GM10266 (cell line): ENCODE measurements around the gene OVCH1.

Source experiments
- DNase-seq: peaks from one replicate; pipeline ENCODE4 v3.0.0; 2012; ENCODE audit errors: extremely low spot score
- TF ChIP-seq, protein P1 (sequence below): IDR thresholded peaks from 2 replicates; pipeline ENCODE4 v1.5.1; 2012; ENCODE audit warnings: mild to moderate bottlenecking, low read depth; ENCODE audit not compliant: control insufficient read depth, insufficient read depth; ENCODE audit errors: missing control alignments

The OVCH1 gene

DNA sequence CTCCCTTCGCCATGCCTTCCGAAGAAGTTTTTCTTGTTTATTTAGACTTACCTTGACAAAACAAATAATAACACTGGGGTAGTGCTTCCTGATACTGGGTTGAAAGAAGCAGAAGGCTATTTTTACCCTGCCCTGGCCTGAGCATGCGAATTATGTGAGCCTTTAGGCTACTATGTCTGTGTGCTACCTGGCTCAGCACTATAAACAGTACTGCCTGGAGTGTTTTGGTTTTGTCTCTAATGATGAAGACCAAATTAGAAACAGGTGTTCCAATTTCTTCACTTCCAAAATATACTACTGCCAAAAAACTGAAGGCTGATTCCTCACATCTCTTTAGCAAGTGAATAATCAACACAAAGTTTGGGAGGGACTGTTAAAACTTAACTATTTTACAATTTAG, 7.6 kb upstream of the OVCH1 start:
- TF ChIP-seq, protein P1, sequence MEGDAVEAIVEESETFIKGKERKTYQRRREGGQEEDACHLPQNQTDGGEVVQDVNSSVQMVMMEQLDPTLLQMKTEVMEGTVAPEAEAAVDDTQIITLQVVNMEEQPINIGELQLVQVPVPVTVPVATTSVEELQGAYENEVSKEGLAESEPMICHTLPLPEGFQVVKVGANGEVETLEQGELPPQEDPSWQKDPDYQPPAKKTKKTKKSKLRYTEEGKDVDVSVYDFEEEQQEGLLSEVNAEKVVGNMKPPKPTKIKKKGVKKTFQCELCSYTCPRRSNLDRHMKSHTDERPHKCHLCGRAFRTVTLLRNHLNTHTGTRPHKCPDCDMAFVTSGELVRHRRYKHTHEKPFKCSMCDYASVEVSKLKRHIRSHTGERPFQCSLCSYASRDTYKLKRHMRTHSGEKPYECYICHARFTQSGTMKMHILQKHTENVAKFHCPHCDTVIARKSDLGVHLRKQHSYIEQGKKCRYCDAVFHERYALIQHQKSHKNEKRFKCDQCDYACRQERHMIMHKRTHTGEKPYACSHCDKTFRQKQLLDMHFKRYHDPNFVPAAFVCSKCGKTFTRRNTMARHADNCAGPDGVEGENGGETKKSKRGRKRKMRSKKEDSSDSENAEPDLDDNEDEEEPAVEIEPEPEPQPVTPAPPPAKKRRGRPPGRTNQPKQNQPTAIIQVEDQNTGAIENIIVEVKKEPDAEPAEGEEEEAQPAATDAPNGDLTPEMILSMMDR, result no peak
- no peak for DNase-seq

DNA sequence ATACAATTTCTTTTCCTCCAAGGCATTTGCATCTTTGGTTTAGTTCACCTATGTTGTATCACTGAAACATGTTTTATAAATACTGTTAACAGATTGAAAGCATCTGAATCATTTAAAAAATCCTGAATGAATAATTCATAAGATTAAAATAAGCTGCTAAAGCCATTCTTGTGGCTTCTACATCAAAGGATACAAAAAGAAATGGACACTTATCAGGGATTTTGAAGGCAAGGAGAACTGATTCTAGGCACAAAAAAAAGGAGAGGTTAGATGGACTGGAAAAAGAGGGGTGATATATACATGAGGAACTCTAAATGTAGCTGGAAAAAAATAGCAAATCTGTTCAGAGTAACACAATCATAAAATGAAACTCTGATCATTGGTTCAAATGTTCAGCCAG, 5.8 kb upstream of the OVCH1 start:
- TF ChIP-seq, protein P1, result no peak
- DNase-seq, result no peak

DNA sequence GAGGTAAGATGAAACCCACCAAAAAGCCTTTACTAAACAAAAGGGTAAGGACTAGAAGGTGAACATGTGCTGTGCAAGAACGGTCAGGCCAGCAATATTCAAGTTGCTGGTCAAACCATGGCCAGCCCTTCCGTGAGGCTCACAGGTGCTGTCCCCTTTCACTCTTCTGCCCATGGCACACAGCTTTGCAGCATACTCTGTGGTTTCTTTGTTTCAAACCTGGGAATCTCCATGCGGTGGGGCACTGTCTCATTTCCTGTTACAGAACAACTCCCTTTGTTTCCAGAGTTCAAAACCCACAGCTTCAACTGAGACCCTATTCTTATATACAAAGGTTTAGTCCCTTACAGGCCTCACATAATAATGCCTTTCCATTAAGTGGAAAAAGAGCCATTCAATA, 1.7 kb upstream of the OVCH1 start:
- DNase-seq, result no peak
- TF ChIP-seq, protein P1, result no peak

DNA sequence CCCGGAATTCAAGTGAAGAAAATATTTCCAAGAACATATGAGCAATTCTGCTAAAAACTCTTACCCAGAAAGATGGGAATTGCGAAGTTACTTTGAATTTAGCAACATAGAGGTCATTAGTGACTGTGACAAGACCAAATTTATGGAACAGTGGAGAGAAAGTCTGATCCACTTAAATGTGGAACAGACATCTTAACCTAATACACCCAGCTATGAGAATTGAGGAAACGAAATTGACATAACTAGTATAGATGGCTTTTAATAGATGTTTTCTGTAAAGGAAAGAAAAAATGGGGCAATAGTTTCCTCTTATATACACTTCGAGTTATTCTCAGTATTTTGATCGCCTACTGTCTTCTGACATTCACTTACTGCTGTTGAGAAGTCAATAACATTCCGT, 4.6 kb downstream of the OVCH1 start:
- TF ChIP-seq, protein P1, result no peak
- DNase-seq, result no peak

DNA sequence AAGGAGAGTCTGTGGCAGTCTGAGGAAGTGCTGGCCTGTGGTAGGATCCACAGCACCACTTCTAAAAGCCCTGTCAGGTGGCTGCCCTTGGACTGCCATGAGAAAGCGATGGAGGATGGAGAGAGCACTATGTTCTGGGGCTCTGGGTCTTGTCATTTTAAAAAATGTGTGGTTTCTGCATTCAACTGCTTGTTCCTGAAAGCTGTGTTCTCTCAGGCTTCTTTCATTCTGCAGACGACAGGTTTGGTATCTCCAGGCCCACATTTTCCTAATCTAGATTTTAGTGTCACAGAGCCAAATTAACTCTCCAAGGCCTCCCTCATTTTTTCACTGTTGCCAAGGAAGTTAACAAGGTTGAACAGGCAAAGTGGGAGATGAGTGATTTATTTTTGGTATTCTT, 10.5 kb downstream of the OVCH1 start:
- TF ChIP-seq, protein P1, result no peak
- no peak for DNase-seq

DNA sequence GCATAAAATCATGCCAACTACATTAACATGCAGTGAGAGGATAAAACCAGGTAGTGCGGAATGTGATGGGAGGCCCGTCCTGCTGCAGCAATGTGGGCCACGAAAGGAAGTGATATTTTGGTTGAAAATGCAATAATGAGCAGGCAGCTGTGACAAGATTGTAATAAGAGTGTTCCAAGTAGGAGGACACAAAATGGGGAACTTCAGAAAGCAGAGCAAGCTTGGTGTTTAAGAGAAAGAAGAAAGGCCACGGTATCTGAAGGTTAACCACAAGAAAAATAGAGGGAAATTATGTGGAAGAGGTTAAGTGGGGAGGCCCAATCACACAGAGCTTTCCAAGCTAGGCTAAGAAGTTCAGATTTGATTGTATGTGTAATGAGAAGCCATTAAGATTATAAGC, 34.3 kb downstream of the OVCH1 start:
- DNase-seq, result no peak
- TF ChIP-seq, protein P1, result no peak

DNA sequence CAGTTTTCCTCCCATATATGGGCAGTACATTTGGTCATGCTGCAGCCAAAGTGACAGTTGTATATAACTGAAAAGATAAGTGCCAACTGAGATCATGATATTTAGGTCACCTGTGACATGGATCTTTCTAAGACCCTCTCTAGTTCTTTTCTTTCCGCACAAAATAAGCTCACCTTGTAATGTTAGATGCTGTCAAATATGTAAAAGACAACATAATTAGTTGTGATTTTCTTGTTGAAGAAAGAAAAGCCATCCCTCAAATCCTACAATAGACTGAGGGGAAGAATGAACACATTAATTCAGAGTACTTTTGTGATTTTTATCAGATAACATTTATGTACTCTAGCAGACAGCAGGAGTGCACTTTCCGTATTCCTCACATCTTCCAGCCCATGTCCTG, 37.4 kb downstream of the OVCH1 start:
- TF ChIP-seq, protein P1, result no peak
- no peak for DNase-seq
